M059J (cell line): ENCODE measurements around the gene RPTOR. TPM values are rescaled to one million over a fixed set of nuclear protein-coding genes. Genes with fewer than 3 reads are reported as not detected.
"Not testable (repeated sequence)": the region's sequence is repeated elsewhere in the genome, so short reads cannot be mapped to it uniquely, and the experiment has no call there.

ENCODE experiments used
- DNase-seq: peaks from one replicate; pipeline ENCODE4 v3.0.0-alpha.2; 2012; ENCODE audit warnings: low read depth
- total RNA-seq: library from RNA; depleted of rRNA; stranded (reverse); fragments of >200 nt; shearing (Covaris generic); gene quantifications from 2 replicates; pipeline ENCODE4 v1.2.3, GENCODE V29; 2014; rRNA removed

RPTOR gene, protein sequence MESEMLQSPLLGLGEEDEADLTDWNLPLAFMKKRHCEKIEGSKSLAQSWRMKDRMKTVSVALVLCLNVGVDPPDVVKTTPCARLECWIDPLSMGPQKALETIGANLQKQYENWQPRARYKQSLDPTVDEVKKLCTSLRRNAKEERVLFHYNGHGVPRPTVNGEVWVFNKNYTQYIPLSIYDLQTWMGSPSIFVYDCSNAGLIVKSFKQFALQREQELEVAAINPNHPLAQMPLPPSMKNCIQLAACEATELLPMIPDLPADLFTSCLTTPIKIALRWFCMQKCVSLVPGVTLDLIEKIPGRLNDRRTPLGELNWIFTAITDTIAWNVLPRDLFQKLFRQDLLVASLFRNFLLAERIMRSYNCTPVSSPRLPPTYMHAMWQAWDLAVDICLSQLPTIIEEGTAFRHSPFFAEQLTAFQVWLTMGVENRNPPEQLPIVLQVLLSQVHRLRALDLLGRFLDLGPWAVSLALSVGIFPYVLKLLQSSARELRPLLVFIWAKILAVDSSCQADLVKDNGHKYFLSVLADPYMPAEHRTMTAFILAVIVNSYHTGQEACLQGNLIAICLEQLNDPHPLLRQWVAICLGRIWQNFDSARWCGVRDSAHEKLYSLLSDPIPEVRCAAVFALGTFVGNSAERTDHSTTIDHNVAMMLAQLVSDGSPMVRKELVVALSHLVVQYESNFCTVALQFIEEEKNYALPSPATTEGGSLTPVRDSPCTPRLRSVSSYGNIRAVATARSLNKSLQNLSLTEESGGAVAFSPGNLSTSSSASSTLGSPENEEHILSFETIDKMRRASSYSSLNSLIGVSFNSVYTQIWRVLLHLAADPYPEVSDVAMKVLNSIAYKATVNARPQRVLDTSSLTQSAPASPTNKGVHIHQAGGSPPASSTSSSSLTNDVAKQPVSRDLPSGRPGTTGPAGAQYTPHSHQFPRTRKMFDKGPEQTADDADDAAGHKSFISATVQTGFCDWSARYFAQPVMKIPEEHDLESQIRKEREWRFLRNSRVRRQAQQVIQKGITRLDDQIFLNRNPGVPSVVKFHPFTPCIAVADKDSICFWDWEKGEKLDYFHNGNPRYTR (N-terminal part only)
- total RNA-seq, result 8.4 and 20.8 TPM in 2 replicates

- DNase-seq, result peak; percentile 85
Measured at GRCh38 chr17:80544655-80545498, at the start of gene RPTOR. TSS of gene RPTOR (plus strand) at chr17:80544838. CDS start at chr17:80545630, 792 bp downstream.

DNA sequence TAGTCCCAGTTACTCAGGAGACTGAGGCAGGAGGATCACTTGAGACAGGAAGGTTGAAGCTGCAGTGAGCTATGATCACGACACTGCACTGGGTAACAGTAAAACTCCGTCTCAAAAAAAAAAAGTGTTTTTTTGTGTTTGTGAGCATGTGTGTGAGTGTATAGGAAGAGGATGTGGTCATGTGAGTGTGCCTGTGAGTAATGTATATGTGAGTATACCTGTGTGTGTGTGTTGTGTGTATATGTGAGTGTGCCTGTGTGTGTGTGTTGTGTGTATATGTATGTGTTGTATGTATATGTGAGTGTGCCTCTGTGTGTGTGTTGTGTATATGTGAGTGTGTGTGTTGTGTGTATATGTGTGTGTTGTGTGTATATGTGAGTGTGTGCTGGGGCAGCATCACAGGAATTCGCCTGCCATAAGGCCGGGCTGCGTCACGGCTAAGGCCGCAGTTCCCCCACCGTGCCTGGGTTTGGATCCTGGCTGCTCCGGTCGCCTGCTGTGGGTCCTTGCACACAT, 46.9 kb upstream of the RPTOR start:
- no peak for DNase-seq

DNA sequence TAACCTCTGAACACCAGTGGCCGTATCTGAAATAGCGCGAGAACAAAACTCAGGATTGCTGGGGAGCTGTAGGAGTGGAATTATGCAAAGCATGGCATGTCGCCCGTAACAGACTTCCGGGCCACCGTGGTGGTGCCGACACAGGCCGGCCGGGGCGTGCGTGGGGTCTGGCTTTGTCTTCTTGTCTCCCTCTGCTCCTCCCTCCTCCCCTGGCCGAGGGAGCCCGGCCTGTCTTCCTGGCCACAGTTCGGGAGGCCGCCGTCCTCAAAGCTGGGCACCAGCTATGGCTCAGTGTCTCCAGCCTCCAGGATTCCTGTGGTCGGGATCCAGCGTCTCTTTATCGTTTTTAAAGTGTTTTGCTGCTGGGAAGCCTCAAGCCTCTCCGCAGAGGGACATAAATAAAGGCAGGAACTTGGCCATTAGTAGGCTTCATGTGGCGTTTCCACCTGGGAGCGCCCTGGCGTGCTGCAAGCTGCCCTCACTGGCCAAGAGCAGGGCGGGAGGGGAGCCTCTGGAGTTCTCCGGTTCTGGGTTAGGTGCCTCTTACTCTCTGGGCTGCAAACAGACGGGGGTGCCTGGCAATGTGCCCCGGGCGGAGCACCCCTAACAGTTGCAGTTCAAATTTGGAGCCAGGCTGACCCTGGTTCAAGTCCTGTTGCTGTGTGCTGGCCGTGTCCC, 46.3 kb upstream of the RPTOR start:
- DNase-seq, result peak; percentile 40

DNA sequence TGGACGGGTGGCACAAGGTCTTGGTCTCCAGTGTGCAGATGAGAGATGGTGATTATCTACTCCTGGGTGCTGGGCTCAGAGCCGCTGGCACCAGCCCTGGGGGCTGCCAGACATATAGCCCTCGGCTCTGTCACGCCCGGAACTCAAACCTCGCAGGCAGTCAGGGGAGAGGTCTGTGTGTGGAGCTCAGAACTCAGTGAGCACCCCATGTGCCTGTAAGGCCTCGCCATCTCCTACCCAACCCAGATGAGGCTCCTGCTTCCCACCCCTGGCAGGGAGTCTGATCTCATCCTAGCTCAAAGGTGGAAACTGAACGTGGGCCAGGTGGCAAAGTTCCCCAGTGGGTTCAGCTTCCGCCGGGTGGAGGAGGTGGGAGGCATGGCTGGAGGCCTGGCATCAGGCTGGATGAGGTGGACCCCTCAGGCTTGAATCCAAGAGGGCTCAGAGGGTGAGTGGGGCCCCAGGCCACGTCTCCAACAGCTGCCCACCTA, 45.7 kb upstream of the RPTOR start:
- no peak for DNase-seq

GRCh38 chr17:80499560-80499959, 45.1 kb upstream of the RPTOR start:
- no peak for DNase-seq

DNA sequence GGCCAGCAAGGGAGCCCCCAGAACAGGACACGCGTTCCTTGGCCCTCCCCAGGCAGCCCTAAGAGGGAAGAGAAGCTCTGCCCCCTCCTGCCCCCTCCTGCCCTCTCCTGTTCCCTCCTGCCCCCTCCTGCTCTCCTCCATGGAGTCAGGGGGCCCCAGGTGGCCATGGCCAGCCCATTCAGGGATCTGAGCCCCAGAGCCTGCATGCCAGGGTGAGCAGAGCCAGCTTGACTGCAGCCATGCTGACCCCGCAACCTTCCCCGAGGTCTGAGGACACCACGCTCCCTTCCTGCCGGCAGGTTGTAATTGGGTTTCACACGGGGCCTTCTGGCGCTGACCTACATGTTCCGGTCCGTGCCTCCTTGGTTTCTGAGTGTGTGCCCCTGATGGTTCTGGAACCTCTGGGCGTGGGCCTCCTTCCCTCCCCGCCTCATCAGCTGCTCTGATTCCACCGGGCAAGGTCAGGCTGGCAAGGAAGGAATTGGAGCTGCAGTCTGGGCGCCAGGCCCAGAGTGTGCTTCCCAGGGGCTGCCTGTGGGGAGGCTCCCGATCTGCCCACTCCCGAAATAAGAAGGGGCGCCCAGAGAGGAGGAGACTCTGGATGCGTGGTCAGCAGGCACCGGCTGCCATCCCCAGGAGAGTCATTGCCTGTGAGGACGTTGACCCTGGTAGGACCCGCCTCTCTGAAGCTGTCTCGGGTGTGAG, 44.5 kb upstream of the RPTOR start:
- no peak for DNase-seq

GRCh38 chr17:80501741-80502577, 42.7 kb upstream of the RPTOR start:
- peak; percentile 37 for DNase-seq

- no peak for DNase-seq
Measured at GRCh38 chr17:80502578-80502877, 42.1 kb upstream of the RPTOR start.

- DNase-seq, result no peak
Measured at GRCh38 chr17:80503031-80503430, 41.6 kb upstream of the RPTOR start.

DNA sequence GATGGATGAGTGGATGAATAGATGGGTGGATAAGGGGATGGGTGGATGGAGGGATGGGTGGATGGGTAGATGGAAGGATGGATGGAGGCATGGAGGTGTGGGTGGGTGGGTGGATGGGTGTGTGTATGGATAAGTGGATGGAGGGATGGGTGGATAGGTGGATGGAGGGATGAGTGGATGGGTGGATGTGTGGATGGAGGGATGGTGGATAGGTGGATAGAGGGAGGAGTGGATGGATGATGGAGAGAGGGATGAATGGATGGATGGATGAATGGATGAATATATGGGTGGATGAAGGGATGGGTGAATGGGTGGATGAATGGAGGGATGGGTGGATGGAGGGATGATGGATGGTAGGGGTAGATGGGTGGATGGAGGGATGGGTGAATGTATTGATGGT, 40.7 kb upstream of the RPTOR start:
- DNase-seq, result no peak

- peak; percentile 26 for DNase-seq
Measured at GRCh38 chr17:80504686-80505413, 39.8 kb upstream of the RPTOR start.

- DNase-seq, result not testable (repeated sequence)
Measured at GRCh38 chr17:80507177-80507576, 37.5 kb upstream of the RPTOR start.

GRCh38 chr17:80507965-80508364, 36.7 kb upstream of the RPTOR start:
- DNase-seq, result no peak

- no peak for DNase-seq
Measured at GRCh38 chr17:80509311-80509710, 35.3 kb upstream of the RPTOR start.

- DNase-seq, result no peak
Measured at GRCh38 chr17:80510132-80510531, 34.5 kb upstream of the RPTOR start.

DNA sequence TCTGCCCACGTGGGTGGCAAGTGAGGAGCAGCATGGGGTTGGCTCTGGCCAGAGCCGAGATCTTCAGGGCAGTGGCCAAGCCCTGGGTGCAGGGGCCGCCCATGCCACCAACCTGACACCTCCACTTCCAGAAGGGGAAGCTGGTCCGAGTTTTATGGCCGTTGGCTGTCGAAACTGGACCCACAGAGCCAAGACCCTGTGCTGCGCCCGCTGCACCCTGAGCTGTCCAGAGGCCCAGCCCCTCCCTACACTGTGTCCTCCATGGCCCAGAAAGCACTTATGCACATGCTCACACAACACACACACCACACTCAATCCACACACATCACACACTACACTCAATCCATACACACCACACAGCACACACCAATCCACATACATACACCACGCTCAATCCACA, 33.9 kb upstream of the RPTOR start:
- no peak for DNase-seq

- no peak for DNase-seq
Measured at GRCh38 chr17:80511222-80512180, 33.1 kb upstream of the RPTOR start.
